COR-L47 (cell line): ENCODE measurements around the gene POGZ.
"Not testable (repeated sequence)": the region's sequence is repeated elsewhere in the genome, so short reads cannot be mapped to it uniquely, and the experiment has no call there.

Experiments
- DNase-seq: peaks from one replicate; lab custom pipeline; 2025; lab: John Stamatoyannopoulos, UW

The POGZ gene

DNA sequence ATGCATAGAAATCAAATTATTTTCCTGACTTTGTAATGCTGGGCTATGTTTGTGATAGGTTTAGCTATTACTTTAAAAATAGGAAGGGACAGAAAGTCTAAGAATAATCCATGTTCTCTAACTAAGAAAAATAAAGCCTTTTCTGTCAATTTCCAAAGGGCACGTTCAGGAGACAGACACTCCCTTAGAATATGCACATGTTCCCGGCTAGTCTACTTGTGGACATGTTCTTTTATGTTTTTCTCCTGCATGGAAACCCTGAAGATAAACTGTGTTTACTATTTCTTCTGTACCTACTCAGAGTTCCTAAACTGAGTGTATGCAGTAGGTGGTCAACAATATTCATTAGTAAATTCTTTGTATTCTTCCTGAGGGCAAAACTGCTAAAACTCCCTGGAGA lies 47.4 kb downstream of the POGZ start:
- no peak for DNase-seq

DNA sequence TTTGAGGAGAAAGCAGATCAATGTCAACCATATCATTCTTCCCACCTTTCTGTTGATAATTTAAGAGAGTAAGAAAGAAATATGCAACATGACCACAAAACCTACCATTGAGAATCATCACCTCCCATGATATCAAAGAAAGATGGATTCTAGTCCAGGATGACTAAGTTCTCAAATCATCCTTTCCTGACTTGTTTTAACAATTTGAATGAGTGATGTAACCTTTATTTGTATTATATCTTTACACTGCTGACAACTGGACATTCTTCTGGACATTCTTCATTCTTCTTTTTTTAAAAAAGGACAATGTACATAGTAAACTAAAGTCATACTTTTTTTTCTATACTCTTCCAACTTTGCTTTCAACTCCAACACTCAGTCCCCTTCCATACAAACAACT lies 50.4 kb downstream of the POGZ start:
- DNase-seq, result no peak

DNA sequence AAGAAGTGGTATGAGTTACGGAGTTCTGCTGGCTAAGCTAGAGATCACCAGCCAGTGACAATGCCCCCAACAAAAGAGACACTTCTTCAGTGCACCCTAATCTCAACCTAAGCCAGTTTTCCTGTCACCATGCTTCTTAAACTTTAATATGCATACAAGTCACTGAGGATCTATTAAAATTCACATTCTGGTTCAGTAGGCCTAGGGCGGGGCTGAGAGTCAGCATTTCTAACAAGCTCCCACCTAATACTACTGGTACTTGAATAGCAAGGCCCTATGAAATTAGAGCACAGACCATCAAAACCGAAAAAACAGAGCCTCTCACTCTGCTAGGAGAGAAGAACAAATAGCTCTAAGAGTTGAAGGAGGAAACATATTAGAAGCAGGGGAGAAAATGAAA lies 52.0 kb downstream of the POGZ start:
- no peak for DNase-seq

DNA sequence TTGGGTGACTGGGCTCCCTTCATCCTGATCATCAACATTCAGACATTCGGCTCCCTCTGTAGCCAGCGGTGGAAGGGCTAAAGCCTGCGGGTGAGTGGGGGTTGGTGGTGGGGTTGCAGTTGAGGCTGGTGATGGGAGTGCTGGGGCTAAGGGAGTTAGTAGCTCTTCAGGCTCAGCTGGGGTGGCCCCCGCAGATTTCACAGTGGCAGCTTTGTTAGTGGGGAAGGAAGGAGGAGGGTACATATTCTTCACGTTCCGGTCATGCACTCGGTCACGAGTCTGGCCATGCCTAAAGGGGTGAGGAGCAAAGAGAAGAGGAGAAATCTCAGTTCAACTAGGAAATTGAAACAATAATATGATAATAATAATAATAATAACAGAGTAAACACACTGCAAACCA lies 53.1 kb downstream of the POGZ start:
- DNase-seq, result no peak

DNA sequence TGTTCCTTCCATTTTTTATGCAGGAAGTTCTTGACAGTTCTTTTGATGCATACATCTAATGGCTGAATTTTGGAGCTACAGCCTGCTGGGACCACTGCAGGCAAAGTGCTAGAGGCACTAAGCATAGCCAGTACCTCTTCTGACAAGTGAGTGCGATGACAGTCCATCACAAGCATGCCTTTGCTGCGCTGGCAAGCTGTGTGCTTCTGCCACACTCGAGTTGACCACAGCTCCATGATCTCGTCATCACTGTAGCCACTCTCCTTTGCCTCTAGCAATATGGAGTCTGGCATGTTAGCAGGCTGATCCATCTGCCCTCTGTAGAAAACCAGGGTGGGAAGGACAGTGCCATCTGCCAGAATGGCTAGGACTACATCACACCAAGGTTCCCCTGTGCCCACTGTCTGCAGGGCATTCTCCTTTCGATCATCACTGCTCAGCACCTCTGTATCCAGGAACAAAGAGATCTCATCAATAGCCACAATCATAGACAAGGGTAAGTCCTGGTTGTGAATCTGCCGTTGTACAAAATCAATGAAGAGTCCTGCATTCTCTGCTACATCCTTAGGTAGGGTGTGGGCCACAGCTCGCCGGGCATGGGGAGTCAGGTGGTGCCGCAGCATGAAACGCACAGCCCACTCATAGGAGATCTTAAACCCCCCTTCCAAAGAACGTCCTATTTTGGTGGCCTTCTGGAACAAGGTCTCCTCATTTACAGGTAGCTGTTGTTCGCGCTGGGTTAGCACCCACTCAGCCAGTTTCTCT lies 53.9 kb downstream of the POGZ start:
- no peak for DNase-seq

DNA sequence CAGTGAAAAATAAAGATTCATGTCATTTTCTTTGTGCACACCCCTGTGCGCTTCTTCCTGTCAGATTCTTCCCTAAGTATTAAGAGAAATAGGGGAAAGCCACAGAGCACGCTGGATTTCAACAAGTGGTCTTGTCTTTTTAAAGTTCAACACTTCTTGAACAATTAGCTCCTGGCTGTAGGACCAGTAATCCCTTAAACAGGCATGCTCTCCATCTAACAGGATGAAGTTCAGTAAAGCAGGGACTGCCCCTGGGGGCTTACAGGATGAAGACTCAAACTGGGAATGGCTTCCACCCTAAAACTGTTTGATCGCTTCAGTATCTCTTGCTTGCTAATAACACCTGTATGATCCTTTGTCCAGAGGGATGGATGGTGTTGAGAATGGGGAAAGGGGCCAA lies 55.7 kb downstream of the POGZ start:
- DNase-seq, result no peak

DNA sequence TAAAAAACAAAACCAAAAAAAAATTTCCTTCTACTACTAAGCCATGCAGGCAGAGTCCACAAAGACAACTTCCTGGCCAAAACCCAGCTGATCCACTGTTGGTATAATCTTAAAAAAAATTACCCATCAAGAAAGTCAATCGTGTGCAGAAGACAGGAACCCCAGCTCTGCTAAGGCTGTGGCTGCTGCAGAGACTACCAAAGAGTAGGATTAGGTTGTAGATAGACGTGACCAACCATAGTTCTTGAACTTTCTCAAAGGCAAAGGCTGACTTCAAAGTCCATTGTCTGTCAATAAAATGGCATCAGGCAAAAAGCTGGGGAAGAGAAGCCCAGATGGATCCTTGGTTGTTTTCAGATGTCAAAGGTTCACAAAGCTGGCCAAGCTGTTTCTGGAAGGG lies 56.5 kb downstream of the POGZ start:
- no peak for DNase-seq

DNA sequence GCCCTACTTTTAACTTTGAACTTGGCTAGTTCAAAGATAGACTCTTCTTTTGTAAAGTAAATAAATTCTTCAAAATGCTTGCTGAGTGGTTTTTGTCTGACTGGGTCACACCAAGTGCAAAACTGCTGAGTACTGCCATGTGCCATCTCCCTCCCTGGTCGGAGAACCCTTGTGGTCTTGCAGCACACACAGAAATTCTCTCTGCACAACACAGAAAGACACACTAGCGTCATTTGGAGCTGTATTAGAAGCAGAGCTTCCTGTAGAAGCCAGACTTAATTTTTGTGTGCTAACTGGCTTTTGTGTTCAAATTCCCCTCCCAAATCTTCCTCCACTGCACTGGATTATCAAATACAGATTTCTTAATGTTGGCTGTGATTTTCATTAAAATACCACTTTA lies 57.4 kb downstream of the POGZ start:
- no peak for DNase-seq

DNA sequence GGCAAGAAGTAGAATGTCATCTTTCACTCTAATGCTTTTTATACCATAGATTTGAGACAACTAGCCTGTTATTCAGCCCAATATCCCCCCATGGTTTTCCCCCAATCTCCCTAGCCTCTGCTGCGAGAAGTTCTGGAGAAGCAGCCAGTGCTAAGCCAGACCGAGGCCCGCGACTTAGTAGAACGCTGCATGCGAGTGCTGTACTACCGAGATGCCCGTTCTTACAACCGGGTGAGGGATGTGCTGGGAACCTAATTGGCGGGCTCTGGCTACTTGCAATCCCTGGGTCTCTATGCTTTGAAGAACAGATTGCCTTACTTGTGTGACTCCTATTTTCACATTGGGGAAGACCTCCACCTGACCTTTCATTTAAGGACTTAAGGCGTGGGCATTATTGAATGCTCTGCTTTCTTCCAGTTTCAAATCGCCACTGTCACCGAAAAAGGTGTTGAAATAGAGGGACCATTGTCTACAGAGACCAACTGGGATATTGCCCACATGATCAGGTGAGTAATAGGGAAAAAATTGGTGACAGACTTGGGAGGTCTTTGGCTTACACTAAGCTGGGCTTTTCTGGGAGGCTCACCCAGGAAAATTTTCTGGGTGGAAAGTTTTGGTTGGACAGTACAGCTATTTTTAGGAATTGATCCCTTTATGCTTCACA lies 58.0 kb downstream of the POGZ start:
- no peak for DNase-seq

DNA sequence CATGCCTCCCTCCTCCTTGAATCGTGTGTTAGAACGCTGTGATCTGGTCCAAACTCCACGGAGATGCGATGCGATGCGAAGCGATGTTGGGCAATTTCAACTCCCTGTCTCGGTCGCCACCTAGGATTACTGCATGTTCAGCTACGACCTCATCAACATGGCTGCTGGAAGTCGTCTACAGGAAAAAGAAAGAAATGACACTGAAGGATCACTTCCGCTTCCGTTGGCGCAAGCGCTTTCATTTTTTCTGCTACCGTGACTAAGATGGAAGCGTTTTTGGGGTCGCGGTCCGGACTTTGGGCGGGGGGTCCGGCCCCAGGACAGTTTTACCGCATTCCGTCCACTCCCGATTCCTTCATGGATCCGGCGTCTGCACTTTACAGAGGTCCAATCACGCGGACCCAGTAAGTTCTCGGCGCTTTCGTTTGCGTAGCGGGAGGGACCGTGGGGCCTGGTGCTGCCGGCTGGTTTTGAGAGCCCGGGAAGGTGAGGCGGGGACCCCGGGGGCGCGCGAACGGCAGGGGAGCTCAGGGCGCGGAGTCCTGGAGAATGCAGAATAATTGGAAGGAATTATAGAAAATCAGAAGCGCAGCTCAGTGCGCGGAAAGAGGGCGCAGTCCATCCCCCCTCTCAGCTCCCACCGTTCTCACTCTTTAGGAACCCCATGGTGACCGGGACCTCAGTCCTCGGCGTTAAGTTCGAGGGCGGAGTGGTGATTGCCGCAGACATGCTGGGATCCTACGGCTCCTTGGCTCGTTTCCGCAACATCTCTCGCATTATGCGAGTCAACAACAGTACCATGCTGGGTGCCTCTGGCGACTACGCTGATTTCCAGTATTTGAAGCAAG lies 59.7 kb downstream of the POGZ start, which contains the start of gene PSMB4:
PSMB4 (plus strand) TSS at position 250 of the 848 bp plus-strand sequence; CDS start at position 265, 15 bp downstream.
- peak; percentile 89 for DNase-seq

DNA sequence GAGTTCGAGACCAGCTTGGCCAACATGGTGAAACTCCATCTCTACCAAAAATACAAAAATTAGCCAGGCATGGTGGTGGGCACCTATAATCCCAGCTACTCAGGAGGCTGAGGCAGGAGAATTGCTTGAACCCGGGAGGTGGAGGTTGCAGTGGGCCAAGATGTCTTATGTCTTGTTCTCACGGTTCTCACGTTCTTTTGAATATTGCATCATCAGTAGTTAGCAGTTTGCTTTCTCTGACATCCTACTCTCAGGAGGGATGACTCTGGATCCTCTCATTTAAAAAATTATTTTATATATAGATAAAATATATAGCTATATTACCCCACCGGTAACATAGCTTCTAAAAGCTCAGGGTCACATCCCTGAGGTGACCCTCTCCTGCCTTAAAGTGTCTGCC lies 63.0 kb downstream of the POGZ start:
- not testable (repeated sequence) for DNase-seq

DNA sequence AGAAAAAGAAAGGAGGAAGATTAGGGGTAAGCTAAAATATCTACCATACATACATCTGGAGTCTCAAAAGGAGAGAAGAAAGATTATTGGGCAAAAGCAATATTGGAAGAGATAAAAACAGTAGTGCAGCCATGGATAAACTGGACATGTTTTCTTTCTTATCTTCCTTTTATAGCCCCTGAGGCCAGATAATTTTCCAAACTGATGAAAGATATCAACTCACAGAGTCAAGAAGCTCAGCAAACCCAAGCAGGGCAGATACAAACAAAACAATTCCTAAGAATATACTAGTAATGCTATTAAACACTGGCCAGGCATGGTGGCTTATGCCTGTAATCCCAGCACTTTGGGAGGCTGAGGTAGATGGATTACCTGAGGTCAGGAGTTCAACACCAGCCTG lies 65.7 kb downstream of the POGZ start:
- no peak for DNase-seq

DNA sequence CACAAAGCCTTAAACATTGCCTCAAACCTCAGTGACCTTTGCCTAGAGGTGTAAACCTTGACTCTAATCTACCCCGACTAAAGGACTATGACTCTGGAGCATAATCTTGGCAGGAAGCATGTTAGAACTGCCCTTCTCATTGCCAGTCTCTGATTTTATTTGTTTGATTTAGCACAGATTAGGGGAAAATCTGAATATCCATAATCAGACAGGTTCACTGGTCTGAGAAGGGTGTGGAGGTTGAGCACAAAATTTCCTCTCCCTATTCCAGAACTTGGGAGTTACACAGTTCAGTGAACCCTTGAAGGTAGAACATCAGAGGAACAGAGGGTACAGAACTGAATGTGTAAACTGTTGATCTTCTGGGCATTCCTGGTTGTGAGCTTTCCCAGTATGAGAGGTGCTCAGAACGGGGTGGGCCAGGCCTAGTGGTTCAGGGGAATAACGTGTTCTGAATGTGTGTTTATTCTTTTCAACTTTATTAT lies 68.2 kb downstream of the POGZ start:
- no peak for DNase-seq

DNA sequence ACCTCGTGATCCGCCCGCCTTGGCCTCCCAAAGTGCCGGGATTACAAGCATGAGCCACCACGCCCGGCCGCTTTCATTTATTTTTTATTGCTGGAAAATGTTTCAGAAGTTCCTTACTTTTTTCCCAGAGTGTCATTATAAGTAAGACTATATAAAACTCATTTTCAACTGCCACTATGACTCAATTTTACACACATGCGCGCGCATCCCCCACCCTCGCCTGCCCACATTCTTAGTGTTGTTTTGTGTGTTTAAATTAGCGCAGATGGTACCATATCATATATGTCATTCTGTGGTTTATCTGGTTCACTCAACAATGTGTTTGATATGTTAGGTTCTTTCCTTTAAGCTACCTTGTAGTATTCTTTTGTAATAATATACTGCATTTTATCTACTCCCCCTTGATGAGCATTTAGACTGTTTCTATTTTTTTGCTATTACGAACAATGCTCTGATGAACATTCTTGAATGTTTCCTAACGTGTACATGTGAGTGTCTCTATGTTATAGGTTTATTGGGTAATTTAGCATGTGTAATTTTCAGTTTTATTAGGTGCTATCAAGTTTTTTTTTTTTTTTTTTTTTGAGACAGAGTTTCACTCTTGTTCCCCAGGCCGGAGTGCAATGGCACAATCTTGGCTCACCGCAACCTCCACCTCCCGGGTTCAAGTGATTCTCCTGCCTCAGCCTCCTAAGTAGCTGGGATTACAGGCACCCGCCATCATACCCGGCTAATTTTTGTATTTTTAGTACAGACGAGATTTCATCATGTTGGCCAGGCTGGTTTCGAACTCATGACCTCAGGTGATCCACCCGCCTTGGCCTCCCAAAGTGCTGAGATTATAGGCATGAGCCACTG lies 68.8 kb downstream of the POGZ start:
- not testable (repeated sequence) for DNase-seq

DNA sequence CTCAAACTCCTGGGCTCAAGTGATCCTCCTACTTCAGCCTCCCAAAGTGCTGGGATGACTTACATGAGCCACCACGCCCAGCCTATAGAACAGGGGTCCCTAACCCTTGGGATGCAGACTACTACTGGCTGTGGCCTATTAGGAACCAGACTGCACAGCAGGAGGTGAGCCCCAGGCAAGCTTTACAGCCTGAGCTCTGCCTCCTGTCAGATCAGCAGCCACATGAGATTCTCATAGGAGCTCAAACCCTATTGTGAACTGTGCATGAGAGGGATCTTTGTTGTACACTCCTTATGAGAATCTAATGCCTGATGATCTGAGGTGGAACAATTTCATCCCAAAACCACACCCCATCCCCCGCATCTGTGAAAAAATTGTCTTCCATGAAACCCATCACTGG lies 73.3 kb downstream of the POGZ start:
- DNase-seq, result no peak

DNA sequence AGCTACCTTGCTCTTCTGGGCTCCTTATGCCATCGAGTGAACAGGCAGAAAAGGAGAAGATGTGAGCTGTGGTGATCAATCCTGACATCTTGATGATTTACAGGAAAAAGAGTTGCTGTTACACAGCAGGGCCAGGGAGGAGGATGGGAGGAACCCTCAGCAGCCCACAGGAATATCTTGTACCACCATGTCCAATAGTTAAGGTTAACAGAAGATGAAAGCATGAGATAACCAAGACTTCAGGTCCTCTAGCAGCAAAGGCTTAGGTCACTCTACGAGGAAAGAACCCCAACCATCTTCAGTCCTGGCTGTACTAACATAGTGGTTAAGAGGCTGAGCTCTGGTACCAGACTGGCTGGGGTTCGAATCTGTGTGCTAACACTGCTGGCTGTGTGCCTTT lies 74.7 kb downstream of the POGZ start:
- no peak for DNase-seq

DNA sequence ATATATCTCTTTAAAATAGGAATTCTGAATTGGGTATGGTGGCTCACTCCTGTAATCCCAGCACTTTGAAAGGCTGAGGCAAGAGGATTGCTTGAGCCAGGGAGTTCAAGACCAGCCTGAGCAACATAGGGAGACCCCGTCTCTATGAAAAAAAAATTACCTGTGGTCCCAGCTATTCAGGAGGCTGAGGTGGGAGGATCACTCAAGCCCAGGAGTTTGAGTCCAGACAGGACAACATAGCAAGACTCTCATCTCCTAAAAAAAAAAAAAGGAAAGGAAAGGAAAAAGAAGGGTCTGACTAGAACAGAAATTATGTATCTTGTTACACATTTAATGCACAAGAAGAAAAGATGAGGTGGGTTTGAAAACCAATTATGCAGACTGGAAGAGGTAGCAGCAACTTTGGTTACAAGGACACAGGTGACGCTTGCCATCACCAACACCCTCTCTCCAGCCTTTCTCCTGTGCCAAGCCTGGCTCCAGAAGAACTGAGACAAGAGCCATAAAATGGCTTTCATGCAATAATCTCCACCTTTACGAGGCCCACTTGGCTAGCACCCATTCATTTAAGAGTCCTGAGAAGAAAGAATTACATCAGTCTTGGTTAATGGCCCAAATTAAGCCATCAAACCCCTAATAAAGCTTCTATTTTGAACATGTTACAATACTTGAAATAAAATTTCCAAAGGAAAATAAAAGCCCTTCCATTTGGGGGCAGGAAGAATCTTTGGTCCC lies 82.0 kb downstream of the POGZ start:
- DNase-seq, result no peak

DNA sequence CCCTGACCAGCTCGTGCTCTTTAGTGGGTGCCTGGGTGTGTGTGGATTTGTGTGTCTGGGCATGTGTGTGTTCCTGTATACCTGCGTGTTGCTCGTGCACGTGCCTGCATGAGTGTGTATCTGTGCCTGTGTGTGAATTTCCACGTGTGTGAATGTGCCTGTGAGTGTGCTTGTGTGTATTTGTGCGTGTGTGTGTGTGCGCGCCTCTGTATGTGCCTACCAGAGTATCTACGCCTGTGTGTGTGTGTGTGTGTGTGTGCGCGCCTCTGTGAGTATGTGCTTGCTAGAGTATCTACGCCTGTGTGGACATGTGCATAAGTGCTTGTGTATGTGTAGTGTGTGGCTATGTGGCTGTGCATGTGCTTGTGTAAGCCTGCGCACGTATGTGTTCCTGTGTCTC lies 86.1 kb downstream of the POGZ start:
- no peak for DNase-seq

DNA sequence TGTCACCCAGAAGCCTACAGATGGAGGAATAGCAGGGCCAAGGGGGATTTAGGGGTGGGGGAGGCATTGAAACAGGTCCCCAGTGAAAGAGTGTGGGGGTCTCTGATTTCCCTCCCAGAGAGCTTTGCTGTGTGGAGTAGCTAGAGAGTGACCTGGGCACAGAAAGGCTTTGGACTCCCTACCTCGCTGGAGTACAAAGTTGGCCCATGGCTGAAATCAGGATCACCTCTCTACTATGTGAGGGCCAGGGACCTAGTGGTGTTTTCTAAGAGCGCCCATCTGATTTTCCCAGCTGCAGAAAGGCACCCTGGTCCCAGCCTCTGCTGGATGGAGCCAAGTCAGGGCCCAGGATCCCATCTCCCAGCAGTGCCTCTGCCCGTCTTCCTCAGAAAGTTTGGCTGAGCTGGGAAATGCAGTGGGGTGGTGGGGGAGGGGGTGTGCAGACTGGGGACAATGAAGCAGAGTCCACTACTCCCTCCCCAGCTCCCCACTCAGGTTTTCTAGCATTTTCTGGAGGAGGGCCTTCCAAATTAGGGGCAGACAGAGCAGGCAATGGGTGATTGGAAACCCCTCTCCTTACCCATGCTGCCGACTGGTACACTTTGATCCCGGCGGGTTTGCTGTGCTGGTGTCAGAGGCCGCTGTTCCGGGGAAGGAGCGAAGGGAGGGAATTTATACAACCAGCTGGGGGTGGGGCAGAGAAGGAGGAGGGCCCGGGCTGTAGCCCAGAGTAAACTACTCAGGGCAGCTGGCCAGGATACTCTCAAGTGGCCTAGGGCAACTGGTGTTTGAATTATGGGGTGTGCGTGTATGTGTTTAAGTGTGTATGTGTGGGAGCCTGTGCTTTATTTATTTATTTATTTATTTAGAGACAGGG lies 87.0 kb downstream of the POGZ start, which contains the start of gene SELENBP1:
SELENBP1 (minus strand) TSS at position 648 of the 877 bp plus-strand sequence; CDS start at position 584, 64 bp downstream.
- DNase-seq, result peak; percentile 82
